SIG-M5 treated with dmso at 0.1 percent for 504 hours (cell line): ENCODE results near the gene MLXIPL.
A peak's percentile ranks its signal among the peaks of the same experiment; 100 is the strongest.
"Not testable (repeated sequence)": the region's sequence is repeated elsewhere in the genome, so short reads cannot be mapped to it uniquely, and the experiment has no call there.

Source experiments
- DNase-seq: peaks from one replicate; lab custom pipeline; 2025; ENCODE audit not compliant: unreplicated experiment; lab: John Stamatoyannopoulos, UW

Gene MLXIPL

DNA sequence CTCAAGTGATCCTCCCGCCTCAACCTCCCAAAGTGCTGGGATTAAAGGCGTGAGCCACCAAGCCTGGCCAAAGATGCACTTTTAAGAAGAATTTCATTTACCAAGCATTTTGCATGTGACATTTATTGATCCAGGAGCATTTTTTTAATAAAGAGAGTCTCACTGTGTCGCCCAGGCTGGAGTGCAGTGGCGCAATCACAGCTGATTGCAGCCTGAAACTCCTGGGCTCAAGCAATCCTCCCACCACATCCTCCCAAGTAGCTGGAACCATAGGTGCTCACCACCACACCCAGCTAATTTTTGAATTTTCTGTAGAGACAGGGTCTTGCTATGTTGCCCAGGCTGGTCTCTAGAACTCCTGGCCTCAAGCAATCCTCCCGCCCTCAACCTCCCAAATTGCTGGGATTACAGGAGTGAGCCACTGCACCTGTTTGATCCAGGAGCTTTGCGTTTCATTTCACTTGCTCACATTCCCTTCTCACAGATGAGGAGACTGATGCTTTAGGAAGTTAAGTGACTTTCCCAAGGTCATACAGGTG is 41.6 kb downstream of the MLXIPL start:
- no peak for DNase-seq

GRCh38 chr7:73581006-73581405 is 43.3 kb downstream of the MLXIPL start:
- not testable (repeated sequence) for DNase-seq

GRCh38 chr7:73578342-73579128 is 45.8 kb downstream of the MLXIPL start, which contains the start of gene TBL2:
Gene TBL2, minus strand, starts transcription at chr7:73578579. Its CDS starts 30 bp downstream, at chr7:73578549.
- peak; percentile 99 for DNase-seq

GRCh38 chr7:73577627-73578341 is 46.5 kb downstream of the MLXIPL start:
- no peak for DNase-seq

DNA sequence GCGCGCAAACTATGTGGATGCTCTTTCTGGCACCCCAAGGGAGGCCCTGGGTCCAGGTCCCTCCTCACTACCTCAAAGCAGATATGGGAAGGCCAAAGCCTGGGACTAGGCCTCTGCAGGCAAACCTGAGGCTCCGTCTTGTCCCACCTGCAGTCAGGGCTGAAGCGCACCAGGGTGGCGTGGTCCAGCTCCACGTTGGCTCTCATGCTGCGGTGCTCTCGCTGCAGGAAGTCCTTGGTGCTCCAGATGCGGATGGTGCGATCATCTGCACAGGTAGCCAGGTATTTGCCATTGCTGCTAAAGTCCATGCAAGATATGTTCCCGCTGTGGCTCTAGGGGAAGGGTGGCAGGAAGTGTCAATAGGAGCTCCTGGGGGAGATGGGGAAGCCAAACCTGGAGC is 50.5 kb downstream of the MLXIPL start:
- no peak for DNase-seq

DNA sequence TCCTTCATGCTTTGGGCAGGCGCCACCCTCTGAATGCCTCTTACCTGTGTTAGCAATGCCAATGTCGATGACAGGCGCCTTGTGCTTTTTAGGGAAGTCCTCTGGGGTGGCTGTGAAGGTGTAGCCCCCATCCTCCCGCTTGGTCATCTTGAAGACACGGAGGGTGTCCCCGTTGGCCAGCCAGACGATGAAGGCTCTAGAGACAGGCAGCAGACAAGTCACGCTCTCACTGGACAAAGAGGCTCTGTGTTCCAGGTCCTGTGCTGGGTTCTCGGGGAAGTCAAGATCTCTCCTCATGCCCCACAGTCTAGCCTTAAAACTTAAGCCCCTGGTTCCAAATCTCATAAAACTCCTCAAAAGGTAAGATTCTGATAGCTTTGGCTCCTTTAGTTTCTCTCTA is 51.0 kb downstream of the MLXIPL start:
- no peak for DNase-seq

DNA sequence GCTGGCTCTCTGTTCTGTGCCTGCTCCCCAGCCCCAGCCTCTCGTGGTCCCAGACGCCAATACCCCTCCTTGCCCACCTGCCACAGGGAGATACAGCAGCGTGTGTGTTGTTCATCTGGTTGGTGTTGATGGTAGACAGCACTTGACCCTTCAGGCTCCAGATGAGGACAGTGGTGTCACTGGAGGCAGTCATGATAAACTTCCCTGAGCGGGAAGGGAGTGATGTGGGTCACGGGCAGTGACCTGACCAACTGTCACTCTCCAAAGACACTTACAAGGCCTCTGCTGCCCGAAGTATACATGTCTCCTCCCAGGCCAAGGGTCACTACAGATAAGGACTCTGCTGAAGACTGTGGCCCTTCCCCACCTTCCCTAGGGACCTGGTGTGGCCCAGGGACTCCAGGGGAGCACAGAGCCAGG is 51.5 kb downstream of the MLXIPL start:
- no peak for DNase-seq

DNA sequence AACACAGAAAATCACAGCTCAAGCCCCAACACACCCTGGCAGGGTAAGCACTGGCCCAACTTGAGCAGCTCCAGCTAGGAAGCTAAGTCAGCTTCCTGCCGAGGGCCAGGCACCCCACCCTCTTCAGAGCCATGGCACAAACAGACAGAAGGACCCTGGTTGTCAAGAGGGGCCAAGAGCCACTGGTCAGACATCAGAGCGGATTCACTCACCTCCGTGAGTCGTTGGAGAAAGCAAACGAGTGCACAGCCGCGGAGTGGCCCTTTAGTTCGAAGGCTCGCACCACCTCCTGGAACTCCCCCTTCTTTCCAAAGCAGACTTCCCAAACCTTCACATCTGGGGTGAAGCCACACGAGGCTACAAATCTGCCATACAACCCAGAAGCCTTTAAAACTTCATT is 53.3 kb downstream of the MLXIPL start:
- DNase-seq, result no peak

DNA sequence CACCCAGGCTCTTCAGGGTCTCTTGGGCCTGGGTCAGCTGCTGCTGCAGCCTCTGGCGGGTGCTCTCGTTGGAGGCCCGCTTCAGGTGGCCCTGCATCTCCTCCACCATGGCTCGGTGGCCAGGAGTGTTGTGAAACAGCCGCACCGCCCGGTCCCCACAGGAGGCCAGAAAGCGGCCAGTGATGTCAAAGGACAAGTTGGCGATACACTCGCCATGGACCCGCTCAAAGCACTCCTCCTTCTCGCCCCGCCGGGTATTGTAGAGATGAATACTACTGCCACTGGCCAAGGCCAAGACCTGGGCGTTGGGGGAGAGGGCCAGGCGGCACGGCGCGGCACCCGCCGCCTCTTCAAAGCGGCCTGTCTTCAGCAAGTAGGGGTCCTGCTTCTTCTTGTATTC is 53.8 kb downstream of the MLXIPL start:
- DNase-seq, result no peak

DNA sequence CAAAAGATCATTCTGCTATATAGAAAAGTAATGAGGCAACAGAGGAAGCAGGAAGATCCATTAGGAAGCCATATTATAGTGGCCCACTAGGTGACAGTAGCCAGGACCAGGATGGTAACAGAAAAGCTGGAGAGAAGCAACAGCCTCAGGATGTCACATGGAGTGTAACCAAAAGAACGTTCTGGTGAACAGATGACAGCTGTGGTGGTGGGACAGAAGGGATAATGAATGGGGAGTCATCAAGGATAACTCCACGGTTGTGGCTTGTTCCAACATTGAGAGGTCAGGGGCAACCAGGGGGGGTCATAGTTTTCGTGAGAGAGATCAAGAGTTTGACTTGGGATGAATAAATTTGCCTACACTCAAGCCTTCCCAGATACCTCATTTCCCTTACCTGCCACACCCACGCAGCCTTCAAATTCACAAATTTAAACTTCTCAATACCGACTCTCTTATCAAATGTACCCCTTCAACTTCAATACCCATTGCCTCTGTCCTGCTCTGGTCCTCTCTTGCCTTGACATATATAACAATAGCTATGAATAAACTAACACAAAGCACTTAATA is 55.2 kb downstream of the MLXIPL start:
- DNase-seq, result no peak

GRCh38 chr7:73567846-73568685 is 56.3 kb downstream of the MLXIPL start:
- DNase-seq, result no peak

GRCh38 chr7:73567140-73567539 is 57.2 kb downstream of the MLXIPL start:
- DNase-seq, result no peak

DNA sequence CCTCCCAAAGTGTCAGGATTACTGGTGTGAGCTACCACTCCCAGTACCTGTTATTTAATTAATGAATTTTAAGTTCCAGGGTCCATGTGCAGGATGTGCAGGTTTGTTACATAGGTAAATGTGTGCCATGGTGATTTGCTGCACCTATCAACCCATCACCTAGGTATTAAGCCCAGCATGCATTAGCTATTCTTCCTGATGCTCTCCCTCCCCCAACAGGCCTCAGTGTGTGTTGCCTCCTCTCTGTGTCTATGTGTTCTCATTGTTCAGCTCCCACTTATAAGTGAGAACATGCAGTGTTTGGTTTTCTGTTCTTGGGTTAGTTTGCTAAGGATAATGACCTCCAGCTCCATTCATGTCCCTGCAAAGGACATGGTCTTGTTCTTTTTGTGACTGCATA is 57.9 kb downstream of the MLXIPL start:
- DNase-seq, result not testable (repeated sequence)

DNA sequence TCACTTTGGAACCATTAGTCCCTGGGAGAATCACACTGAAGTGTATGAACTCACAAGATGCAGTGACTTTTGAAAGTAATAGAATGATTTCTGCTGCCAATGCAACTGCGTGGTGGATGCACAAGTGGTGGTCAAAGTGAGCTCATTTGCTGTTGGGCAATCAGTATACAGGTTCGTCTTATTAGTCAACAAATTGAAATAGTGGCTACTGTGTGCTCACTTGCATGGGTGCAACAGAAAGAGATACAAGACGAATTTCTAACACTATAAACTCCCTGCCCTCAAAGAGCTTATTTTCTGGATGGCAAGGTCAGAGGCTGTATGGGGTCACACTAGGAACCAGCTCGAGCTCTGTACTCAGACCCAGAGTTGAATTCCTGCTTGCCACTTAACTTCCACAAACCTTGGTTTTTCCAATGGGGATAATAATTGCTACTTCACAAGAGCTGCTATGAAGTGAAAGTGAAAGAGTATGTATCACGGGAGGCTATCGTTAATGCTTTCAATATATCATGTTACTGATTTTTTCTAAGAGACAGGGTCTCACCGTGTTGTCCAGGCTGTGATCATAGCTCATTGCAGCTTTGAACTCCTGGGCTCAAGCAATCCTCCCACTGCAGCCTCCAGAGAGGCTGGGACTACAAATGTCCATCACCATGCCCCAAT is 58.5 kb downstream of the MLXIPL start:
- DNase-seq, result no peak

DNA sequence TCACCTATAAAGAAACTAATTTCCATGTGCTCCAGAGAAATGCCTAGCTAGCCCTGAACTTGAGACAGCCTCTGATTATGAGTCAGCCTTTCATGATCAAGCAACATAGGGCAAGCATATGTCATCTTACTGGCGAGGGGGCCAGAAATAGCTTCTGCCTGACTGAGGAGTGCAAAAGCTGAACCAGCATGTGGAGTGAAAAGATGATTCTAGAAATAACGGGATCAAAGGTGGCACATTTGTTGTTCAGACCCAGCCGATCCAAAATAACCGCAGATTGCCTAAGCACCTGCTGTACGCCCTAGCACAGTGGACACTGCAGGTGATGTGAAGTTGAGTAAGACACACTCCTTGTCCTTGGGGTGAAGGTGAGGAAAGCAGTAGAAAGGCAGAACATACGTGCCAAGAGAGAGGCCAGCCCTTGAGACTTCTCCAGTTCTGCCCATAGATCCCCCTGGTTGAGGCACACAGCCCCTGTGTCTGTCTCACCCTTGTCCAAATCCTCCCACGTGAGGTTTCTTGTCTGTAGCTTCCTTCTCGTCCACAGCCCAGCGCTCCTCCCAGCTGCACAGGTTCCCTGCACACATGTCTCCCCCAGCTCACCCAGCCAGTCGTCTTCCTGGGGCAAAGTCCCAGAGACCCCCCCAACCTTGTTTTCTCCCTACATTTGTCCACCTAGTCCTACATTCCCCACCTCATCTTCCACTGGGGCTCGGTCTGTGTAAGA is 64.0 kb downstream of the MLXIPL start:
- DNase-seq, result peak; percentile 59

DNA sequence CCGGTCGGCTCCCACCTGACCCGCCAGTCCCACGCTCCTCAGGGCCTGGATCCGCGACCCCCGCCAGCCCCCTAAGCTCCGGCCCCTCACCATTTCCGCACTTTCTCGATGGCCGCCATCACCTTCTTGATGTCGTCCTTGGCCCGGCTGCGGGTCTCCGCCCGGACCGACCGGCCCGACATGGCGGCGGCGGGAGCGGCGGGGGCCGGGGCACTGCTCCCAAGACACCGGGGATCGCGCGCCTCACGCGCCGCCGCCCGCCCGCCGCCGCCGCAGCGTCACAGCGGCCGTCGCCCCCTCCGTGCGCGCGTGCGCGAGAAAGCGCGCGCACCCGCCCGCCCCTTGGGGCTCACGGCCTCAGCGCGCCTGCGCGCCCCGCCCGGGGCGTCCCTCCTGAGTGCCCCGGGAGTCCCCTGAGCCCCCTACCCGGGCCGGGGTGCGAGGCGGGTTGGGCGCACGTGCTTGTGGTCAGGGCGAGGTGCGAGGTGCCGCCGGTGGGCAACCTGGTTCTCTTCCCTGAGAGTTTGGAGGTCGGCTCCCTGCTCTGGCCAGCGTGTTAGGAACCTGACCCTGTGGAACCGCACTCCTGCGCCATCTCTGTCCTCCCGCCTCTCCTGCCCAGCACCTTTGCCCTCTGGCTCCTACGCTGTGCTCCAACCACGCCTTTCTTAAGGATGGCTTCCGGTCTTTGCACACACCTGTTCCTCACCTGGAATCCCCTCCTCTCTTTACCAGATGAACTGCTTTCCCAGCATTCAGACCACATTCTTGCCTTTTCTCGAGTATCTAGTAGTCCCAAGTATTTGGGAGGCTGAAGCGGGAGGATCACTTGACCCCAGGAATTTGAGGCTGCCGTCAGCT is 66.7 kb downstream of the MLXIPL start, which contains the start of gene BCL7B:
TSS of gene BCL7B (minus strand) at position 294 of the 861 bp plus-strand sequence. CDS start at position 182, 112 bp downstream.
- DNase-seq, result peak; percentile 45

GRCh38 chr7:73557108-73557396 is 67.3 kb downstream of the MLXIPL start:
- DNase-seq, result peak; percentile 93

- no peak for DNase-seq
Observed at GRCh38 chr7:73556208-73557107, 67.9 kb downstream of the MLXIPL start.
